Testis (tissue), 3 donors: Measurements from ENCODE around the gene OPN3. TPM values are rescaled to one million over a fixed set of nuclear protein-coding genes. Genes with fewer than 3 reads are reported as not detected.
A peak's percentile ranks its signal among the peaks of the same experiment; 100 is the strongest.

ENCODE experiments used
- DNase-seq: peaks from one replicate; pipeline ENCODE4 v3.0.0-alpha.2; 2019
- H3K27ac ChIP-seq, 2 donors: fragments of 200-600 bp; sonication (generic); one replicate each; pipeline ENCODE4 v1.5.1; 2019
- H3K27me3 ChIP-seq: fragments of 200-600 bp; sonication (generic); one replicate; pipeline ENCODE4 v1.5.1; 2019
- H3K36me3 ChIP-seq: fragments of 200-600 bp; sonication (generic); one replicate; pipeline ENCODE4 v1.5.1; 2017; ENCODE audit warnings: low read depth; ENCODE audit errors: missing control alignments
- H3K4me1 ChIP-seq: fragments of 200-600 bp; sonication (generic); one replicate; pipeline ENCODE4 v1.5.1; 2019
- H3K4me3 ChIP-seq, 2 donors: fragments of 200-600 bp; sonication (generic); one replicate each; pipeline ENCODE4 v1.5.1; 2017 to 2019
- H3K9me3 ChIP-seq: fragments of 200-600 bp; sonication (generic); one replicate; pipeline ENCODE4 v1.5.1; 2017
- CTCF ChIP-seq, 3 experiments: fragments of 450-650 bp in 2 of 3; fragments of 200-600 bp in 1 of 3; sonication (generic) in 1 of 3; IDR thresholded peaks; one replicate each; pipeline ENCODE4 v1.5.1; 2016 to 2019; ENCODE audit warnings: antibody characterized with exemption in 3 of 3, mild to moderate bottlenecking in 2 of 3, moderate library complexity in 1 of 3
- POLR2A ChIP-seq: fragments of 450-650 bp; IDR thresholded peaks from one replicate; pipeline ENCODE4 v1.6.1; 2017; ENCODE audit warnings: antibody characterized with exemption, mild to moderate bottlenecking, moderate library complexity
- WGBS, 2 donors: methylation state at CpG; one replicate each; pipeline ENCODE4 v1.1.5; 2018; 5-methylcytosine and 5-hydroxymethylcytosine counted together
- intact Hi-C: fragments of 100-400 bp; cut with DNase I; formaldehyde crosslinking; loops from one replicate; pipeline ENCODE4 v1.15.1; 2023; ENCODE audit warnings: low total_unique reads
- polyA plus RNA-seq: library from polyadenylated mRNA; stranded (reverse); fragments of 350-450 nt; fragmentation: Illumina TruSeq; extraction: RNeasy Lipid Tissue Mini Kit (QIAGEN cat#74804); gene quantifications from one replicate; pipeline ENCODE4 v1.2.3, GENCODE V29; 2014; ENCODE audit warnings: low read depth, low replicate concordance; ENCODE audit not compliant: insufficient read depth
- total RNA-seq, 2 donors: library from RNA; depleted of rRNA; stranded (reverse); fragments of >200 nt; gene quantifications; one replicate each; pipeline ENCODE4 v1.2.3, GENCODE V29; 2016

The OPN3 gene
- total and polyA plus RNA-seq, 3 donors from 2014 or later = 25.8 to 45.8 (median 41.4) TPM

GRCh38 chr1:241658081-241658793, 18.1 kb upstream of the OPN3 start:
- Histone ChIP-seq H3K36me3 (no peaks in the 10 kb centered on the region), H3K27me3 (no peaks in the 10 kb centered on the region), H3K9me3 (no peaks in the 10 kb centered on the region), H3K27ac (no peak overlapping the region), H3K4me3 (no peak overlapping the region), H3K4me1 (peaks cover 24% of the 10 kb centered on the region)
- DNase-seq = no peak
- TF ChIP-seq POLR2A = no peak
- WGBS, 2 donors = 93 to 97% methylated on average over 3 of the region's 3 CpGs
- intact Hi-C loops = no loop called here

GRCh38 chr1:241654641-241655040, 14.5 kb upstream of the OPN3 start:
- Histone ChIP-seq H3K4me1 (peaks cover 24% of the 10 kb centered on the region), H3K27ac (peak overlapping the region; percentile 4 to 76), H3K9me3 (no peaks in the 10 kb centered on the region), H3K36me3 (no peaks in the 10 kb centered on the region), H3K27me3 (no peaks in the 10 kb centered on the region), H3K4me3 (no peak overlapping the region)
- TF ChIP-seq POLR2A (no peak), CTCF (IDR thresholded peaks at IDR 0.05) (no peak)
- intact Hi-C loops = no loop called here
- 50 to 63% methylated on average over 1 of the region's 1 CpG for WGBS, 2 donors
- DNase-seq = no peak

- no peak for DNase-seq
- intact Hi-C loops = no loop called here
- Histone ChIP-seq H3K4me1 (peaks cover 24% of the 10 kb centered on the region), H3K36me3 (no peaks in the 10 kb centered on the region), H3K27me3 (no peaks in the 10 kb centered on the region), H3K9me3 (no peaks in the 10 kb centered on the region), H3K27ac (peak overlapping the region; percentile 51 to 76), H3K4me3 (no peak overlapping the region)
- TF ChIP-seq POLR2A = no peak
- no peak for TF ChIP-seq CTCF (IDR thresholded peaks at IDR 0.05)
- WGBS, 2 donors = 24 to 38% methylated on average over 1 of the region's 1 CpG
Measured at GRCh38 chr1:241654019-241654418, 13.8 kb upstream of the OPN3 start.

- H3K4me1 ChIP-seq = peaks cover 24% of the 10 kb centered on the region
- H3K27ac ChIP-seq = peak within 1 kb of the TSS in 1 of 2 donors; percentile 23
- 83 to 89% methylated on average over 4 of the region's 4 CpGs for WGBS, 2 donors
- TF ChIP-seq CTCF (IDR thresholded peaks at IDR 0.05) (no peak), POLR2A (no peak)
- DNase-seq = no peak
- H3K27me3 ChIP-seq = no peaks in the 10 kb centered on the region
- no peak within 1 kb of the TSS for H3K4me3 ChIP-seq
- H3K36me3 ChIP-seq = no peaks in the 10 kb centered on the region
- intact Hi-C loops = no loop called here
- H3K9me3 ChIP-seq = no peaks in the 10 kb centered on the region
Measured at GRCh38 chr1:241652012-241652411, 11.8 kb upstream of the OPN3 start, which contains the start of gene WDR64. Gene WDR64 (plus strand): TSS chr1:241652281. CDS start chr1:241652485, 204 bp downstream.

- Histone ChIP-seq H3K27me3 (no peaks in the 10 kb centered on the region), H3K36me3 (no peaks in the 10 kb centered on the region), H3K27ac (no peak overlapping the region), H3K9me3 (no peaks in the 10 kb centered on the region), H3K4me3 (no peak overlapping the region), H3K4me1 (peaks cover 5% of the 10 kb centered on the region)
- TF ChIP-seq CTCF (IDR thresholded peaks at IDR 0.05) (no peak), POLR2A (no peak)
- intact Hi-C loops = no loop called here
- no peak for DNase-seq
- 93 to 95% methylated on average over 1 of the region's 1 CpG for WGBS, 2 donors
Measured at GRCh38 chr1:241648159-241648558, 8.0 kb upstream of the OPN3 start.
